Activated B cell treated with CpG ODN at 0.5 μM for 24 hours (primary cell): ENCODE data around the gene RHOT2. TPM values are rescaled to one million over a fixed set of nuclear protein-coding genes. Genes with fewer than 3 reads are reported as not detected.

Source experiments
- ATAC-seq: fragments of 200-7000 bp; cut with Tn5 transposase; one replicate; pipeline ENCODE4 v1.10.0; 2021; ENCODE audit warnings: low read depth, mild to moderate bottlenecking, moderate library complexity
- CTCF ChIA-PET: fragments of 350-600 bp; sonication (Branson Sonifier 250); formaldehyde crosslinking; loops from one replicate; lab custom pipeline; 2021; ENCODE audit warnings: antibody characterized with exemption; lab: Charles Lee
- POLR2A ChIA-PET: fragments of 350-600 bp; sonication (Branson Sonifier 250); formaldehyde crosslinking; loops from one replicate; lab custom pipeline; 2021; ENCODE audit warnings: antibody characterized with exemption; lab: Charles Lee
- DNase-seq: peaks from one replicate; pipeline ENCODE4 v3.0.0; 2022
- H3K27ac Mint-ChIP-seq: one replicate; pipeline ENCODE4 v1.8.0; 2020; ENCODE audit warnings: mixed read lengths
- H3K27me3 Mint-ChIP-seq: one replicate; pipeline ENCODE4 v1.8.0; 2021; ENCODE audit warnings: mixed read lengths
- H3K36me3 Mint-ChIP-seq: one replicate; pipeline ENCODE4 v1.8.0; 2021; ENCODE audit warnings: low read depth, mixed read lengths
- H3K4me1 Mint-ChIP-seq: one replicate; pipeline ENCODE4 v1.8.0; 2021; ENCODE audit warnings: mixed read lengths
- H3K4me3 Mint-ChIP-seq: one replicate; pipeline ENCODE4 v1.8.0; 2020; ENCODE audit warnings: mild to moderate bottlenecking, mixed read lengths
- H3K9me3 Mint-ChIP-seq: one replicate; pipeline ENCODE4 v1.8.0; 2020; ENCODE audit warnings: mixed read lengths
- intact Hi-C: fragments of 100-400 bp; cut with micrococcal nuclease; formaldehyde crosslinking; loops from one replicate; pipeline ENCODE4 v1.15.1; 2024
- total RNA-seq: library from RNA; stranded (reverse); gene quantifications from 2 replicates; pipeline ENCODE4 v1.2.3, GENCODE V29; 2022
- TF ChIP-seq, protein P1 (sequence below): fragments of 200-600 bp; IDR thresholded peaks from one replicate; pipeline ENCODE4 v1.8.0; 2022; ENCODE audit warnings: antibody characterized with exemption, mild to moderate bottlenecking

Gene RHOT2
- total RNA-seq, 1 donor from 2014 or later = 170 TPM

DNA sequence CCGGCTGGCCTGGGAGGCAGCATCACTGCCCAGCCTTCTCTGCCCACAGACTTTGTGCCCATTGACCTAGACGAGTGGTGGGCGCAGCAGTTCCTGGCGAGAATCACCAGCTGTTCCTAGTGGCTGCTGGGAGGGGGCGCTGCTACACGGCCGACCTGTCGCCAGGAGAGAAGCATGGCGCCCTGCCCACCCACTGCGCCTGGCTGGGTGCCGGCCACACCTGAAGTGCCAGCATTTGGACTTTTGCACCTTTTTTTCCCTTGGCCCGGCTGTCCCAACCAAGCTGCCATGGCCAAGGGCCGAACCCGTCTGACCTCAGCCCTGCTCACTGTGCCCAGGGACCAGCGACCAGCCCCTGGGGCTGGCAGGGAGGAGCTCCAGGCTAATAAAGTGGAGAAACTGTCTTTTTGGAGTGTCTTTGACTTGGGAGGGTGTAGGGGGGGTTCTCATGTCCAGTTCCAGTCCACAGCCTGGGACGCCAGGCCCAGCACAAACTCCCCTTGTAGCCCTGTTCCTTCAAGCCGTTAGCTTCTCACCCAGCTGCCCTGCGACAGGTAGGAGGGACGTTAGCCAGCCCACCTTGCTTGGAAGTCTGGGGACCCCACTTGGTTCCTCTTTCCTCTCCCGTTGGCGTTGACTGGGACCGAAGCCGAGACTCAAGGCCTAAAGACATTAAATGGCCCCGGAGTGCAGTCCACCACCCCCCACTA is 19.7 kb upstream of the RHOT2 start:
- CTCF ChIA-PET = interaction anchor here (0.6 to 1.2 kb wide), 2 partner anchors 8 to 55 kb away, joined by 3 to 4 read pairs; no protein-coding TSS in a partner anchor
- Mint-ChIP-seq H3K4me3 (peak overlapping the region; percentile 84), H3K27me3 (no peaks in the 10 kb centered on the region), H3K27ac (peak overlapping the region; percentile 85), H3K9me3 (no peaks in the 10 kb centered on the region), H3K36me3 (no peaks in the 10 kb centered on the region), H3K4me1 (peaks cover 25% of the 10 kb centered on the region)
- DNase-seq = no peak
- TF ChIP-seq, protein P1, sequence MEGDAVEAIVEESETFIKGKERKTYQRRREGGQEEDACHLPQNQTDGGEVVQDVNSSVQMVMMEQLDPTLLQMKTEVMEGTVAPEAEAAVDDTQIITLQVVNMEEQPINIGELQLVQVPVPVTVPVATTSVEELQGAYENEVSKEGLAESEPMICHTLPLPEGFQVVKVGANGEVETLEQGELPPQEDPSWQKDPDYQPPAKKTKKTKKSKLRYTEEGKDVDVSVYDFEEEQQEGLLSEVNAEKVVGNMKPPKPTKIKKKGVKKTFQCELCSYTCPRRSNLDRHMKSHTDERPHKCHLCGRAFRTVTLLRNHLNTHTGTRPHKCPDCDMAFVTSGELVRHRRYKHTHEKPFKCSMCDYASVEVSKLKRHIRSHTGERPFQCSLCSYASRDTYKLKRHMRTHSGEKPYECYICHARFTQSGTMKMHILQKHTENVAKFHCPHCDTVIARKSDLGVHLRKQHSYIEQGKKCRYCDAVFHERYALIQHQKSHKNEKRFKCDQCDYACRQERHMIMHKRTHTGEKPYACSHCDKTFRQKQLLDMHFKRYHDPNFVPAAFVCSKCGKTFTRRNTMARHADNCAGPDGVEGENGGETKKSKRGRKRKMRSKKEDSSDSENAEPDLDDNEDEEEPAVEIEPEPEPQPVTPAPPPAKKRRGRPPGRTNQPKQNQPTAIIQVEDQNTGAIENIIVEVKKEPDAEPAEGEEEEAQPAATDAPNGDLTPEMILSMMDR = no peak
- intact Hi-C loops = loop anchor here (2.0 kb wide), 1 partner anchor 21 kb away; the partner anchor contains the start of gene RHOT2
- POLR2A ChIA-PET = interaction anchor here (0.5 to 4.0 kb wide), 3 partner anchors 12 to 261 kb away, joined by 5 to 13 read pairs (median 10); partner anchors contain the start of genes METTL26 and STUB1
- peak; percentile 13 for ATAC-seq

DNA sequence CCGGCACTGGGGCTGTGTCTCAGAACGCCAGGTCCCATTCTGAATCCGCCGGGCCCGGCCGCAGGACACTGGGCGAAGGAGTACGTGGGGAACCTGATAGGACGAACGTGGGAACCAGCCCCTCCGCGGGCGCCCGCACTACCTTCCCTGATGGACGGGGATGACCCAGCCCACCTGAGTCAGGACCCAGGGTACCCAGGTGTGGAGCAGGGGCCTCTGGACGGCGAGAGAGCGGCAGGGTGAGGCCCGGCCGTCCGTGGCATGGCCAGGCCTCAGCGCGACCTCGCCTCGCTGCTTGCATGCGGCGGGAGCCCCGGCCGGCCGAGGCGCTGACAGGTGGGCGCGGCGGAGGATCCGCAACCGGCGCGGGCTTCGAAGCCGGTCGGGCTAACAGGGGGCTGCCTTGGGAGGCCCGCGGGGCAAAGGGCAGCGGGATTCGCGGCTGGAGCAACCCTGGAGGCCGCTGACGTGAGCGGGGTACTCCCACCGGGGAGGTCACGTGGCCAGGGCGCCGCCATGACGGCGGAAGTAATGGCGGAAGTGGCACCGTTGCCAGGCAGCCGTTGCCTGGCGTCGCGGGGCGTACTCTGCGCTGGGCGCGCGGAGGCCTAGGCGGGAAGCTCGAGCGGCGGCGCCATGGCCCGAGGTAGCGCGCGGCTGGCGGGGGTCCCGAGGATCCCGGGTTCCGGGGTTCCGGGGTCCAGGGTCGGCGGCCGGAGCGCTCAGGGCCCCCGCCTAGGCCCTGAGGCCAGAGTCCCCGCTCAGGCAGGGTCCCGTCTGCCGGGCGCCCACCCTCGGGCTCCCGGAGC is 18.9 kb upstream of the RHOT2 start, which contains the start of gene WDR90:
TSS of gene WDR90 (plus strand) at position 585 of the 809 bp plus-strand sequence. CDS start at position 637, 52 bp downstream.
- TF ChIP-seq, protein P1 = no peak
- Mint-ChIP-seq H3K4me3 (peak within 1 kb of the TSS; percentile 84), H3K9me3 (no peaks in the 10 kb centered on the region)

DNA sequence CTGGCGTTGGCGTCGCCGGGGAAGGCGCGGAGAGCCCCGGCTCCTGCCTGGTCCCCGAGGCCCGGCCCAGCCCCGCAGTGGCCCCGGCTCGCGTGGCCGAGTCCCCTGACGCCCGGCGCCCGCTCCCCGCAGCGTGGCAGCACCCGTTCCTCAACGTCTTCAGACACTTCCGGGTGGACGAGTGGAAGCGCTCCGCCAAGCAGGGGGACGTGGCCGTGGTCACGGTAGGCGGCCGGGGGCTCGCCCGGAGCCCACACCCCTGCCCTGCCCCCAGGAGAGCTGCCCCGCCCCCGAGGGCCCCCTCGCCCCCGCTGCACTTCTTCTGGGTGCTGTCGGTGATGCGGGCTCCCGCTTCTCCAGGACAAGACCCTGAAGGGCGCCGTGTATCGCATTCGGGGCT is 18.3 kb upstream of the RHOT2 start:
- DNase-seq = no peak
- Mint-ChIP-seq H3K27me3 (no peaks in the 10 kb centered on the region), H3K27ac (no peak overlapping the region), H3K9me3 (no peaks in the 10 kb centered on the region), H3K36me3 (no peaks in the 10 kb centered on the region), H3K4me3 (peak overlapping the region; percentile 66), H3K4me1 (peaks cover 20% of the 10 kb centered on the region)
- intact Hi-C loops = loop anchor here (1.0 to 2.0 kb wide), 4 partner anchors 11 to 35 kb away; partner anchors contain the start of genes JMJD8, METTL26 and RHOT2
- CTCF ChIA-PET = no interaction called here
- peak; percentile 6 for ATAC-seq
- POLR2A ChIA-PET = interaction anchor here (0.6 to 4.0 kb wide), 7 partner anchors 10 to 1610 kb away, joined by 3 to 13 read pairs (median 4); partner anchors contain the start of gene STUB1
- TF ChIP-seq, protein P1 = no peak

More for the DNA sequence above, 18.9 kb upstream of the RHOT2 start, which contains the start of gene WDR90:
- ATAC-seq (peak; percentile 85), DNase-seq (peak; percentile 93)
- ChIA-PET POLR2A (interaction anchor here (0.6 to 4.0 kb wide), 7 partner anchors 10 to 61 kb away, joined by 3 to 13 read pairs (median 4); partner anchors contain the start of genes METTL26 and STUB1), CTCF (interaction anchor here (1.2 kb wide), 1 partner anchor 56 kb away, joined by 4 read pairs; no protein-coding TSS in a partner anchor)
- Mint-ChIP-seq H3K4me1 (peaks cover 22% of the 10 kb centered on the region), H3K36me3 (no peaks in the 10 kb centered on the region), H3K27me3 (no peaks in the 10 kb centered on the region), H3K27ac (peak within 1 kb of the TSS; percentile 85)
- intact Hi-C loops = loop anchor here (1.0 to 2.0 kb wide), 4 partner anchors 11 to 35 kb away; partner anchors contain the start of genes JMJD8, METTL26 and RHOT2

DNA sequence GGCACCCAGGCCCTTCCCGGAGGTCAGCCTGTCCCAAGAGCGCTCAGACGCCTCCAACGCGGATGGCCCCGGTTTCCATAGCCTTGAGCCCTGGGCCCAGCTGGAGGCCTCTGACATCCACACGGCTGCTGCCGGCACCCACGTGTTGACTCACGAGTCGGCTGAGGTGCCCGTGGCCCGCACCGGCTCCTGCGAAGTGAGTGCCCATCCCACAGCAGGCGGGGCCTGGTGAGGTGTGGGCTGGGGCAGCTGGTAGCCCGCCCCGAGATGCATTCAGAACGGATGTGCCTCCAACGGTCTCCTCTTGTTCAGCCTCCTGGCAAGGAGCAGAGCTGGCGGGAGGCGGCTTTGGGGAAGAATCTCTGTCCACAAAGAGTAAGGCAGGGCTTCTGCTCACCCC is 16.1 kb upstream of the RHOT2 start:
- intact Hi-C loops = no loop called here
- TF ChIP-seq, protein P1 = no peak
- H3K9me3 Mint-ChIP-seq = no peaks in the 10 kb centered on the region
- H3K36me3 Mint-ChIP-seq = no peaks in the 10 kb centered on the region
- peaks cover 16% of the 10 kb centered on the region for H3K4me1 Mint-ChIP-seq
- ChIA-PET CTCF (no interaction called here), POLR2A (no interaction called here)
- ATAC-seq (no peak), DNase-seq (no peak)
- H3K27me3 Mint-ChIP-seq = no peaks in the 10 kb centered on the region
- no peak overlapping the region for H3K27ac Mint-ChIP-seq
- H3K4me3 Mint-ChIP-seq = no peak overlapping the region
